GM18502 (cell line): ENCODE results near the gene PRADC1.
A peak's percentile ranks its signal among the peaks of the same experiment; 100 is the strongest.

Source experiments
- ATAC-seq: cut with Tn5 transposase; IDR thresholded peaks from one replicate; pipeline ENCODE4 v1.9.1; 2021; ENCODE audit warnings: mild to moderate bottlenecking; ENCODE audit not compliant: unreplicated experiment, poor library complexity

PRADC1 gene

DNA sequence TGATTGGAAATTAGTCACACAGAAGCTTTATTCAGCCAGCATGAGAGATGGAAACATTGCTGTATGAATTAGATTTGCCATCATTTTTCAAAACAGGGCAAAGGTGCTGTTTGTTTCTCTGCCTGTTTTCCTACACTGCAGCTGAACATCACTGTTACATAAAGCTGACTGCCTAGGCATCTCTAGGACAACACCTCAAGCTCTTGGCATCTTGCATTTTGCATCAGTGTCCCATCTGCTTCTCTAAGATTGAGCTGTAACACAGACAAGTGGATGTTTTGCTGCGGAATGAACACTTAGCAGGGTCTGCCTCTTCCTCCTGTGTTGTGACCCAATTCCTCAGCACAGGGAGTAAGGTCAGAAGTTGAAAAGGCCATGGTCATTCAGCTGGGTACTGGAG, 5.9 kb upstream of the PRADC1 start:
- no peak for ATAC-seq

DNA sequence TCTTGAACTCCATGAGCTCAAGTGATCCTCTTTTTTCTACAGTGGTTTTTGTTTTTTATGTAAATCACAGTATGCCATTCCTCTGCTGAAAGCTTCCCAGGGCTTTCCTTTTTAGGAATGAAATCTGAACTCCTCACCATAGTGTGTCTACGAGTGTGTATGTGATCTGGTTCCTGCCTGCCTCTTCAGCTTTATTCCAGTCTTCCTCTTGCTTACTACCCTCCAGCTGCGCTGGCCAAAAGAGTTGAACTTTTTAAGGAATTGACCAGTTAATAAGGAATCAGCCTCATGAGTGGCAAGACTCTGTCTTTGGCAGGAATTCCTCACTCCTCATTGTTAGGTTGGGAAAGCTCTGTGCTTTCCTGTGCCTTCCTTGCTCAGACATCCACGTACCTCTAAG, 5.1 kb upstream of the PRADC1 start:
- ATAC-seq: no peak

DNA sequence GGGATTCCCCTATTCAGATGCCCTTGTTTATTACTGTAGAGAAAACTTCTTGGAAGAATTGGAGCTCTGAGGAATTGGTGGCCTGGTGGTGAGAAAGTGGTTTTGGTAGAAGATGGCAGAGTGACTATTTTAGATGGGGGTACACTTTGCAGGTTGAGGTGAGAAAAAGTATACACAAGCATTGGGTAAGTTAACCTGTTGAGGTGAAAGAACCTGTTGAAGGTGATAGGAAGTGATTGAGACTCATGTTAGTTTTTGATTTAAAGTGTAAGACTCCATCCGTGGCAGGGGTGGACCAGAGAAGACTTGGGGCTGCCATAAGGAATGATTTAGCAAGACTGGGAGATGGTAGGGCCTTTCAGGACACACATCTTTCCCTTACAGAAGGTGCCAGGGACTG, 4.1 kb upstream of the PRADC1 start:
- no peak for ATAC-seq

DNA sequence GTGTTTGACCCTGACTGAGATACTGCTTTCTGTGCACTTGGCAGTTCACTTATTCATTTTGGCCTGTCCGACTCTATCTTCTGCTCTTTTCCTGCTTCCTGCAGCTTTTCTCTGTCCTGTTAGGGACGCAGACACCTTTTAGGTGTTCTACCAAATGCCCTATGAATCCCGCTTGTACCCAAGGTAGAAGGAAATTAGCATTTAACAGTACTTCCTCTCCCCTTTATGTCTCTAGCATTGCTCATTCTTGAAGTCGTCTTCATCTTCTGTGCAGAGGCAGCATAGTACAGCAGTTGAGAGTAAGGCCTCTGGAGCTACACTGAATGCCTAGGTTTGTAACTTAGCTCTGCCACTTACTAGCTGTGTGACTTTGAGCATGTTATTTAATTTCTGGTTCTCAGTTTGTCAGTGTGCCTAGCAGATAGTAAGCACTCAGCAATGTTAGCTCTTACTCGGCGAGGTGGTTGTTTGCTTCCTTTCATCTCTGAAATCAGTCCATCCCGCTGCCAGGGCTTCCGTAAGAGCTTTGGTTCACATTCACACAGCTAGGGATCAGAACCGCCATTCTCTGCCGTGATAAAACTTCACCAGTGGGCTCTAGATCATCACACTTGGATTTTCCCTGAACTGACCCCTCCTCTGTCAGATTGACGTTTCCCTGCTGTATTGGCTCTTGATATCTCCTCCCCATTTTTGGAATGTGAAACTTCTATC, 2.4 kb upstream of the PRADC1 start:
- ATAC-seq: no peak

DNA sequence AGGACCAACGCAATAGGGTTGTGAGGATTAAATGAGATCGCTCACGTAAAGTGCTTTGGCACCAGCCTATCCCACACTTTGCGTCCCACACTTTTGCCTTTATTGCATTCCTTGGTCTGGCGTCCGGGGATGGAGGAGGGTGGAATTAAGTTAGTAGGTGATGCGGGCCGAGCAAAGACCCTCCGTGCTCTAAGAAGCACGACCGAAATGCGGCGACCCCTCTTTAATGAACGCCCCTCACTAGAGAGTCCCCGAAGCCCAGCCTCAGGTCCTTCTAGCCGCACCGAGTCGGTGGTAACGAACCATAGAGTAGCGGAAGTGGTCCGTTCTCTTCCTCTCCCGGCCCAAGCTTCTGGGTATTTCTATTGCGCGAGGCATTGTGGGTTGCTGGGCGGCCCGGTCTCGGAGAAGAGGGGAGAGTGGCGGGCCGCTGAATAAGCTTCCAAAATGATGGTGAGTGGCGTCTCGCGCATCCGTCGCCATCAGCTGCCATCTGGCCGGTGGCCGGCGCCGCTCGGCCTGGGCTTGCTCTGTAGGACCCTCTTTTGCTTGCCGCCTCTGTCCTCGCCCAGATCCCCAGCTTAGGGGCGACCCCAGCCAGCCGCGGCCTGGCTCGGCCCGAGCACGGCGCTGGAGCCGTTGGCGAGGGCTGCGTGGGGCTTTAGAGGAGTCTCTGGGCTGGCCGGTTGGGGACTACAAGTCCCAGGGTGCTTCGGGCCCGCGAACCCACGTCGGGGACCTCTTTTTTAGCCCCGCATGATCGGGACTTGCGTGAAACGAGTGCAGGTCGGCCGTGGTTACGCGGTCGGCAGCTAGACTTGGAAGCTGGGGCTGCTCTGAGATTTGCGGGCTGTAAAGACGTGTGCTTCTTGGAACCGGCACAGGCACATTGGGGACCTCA, 1.1 kb upstream of the PRADC1 start, which contains the start of gene CCT7:
Gene CCT7, plus strand, starts transcription at position 377 of the 901 bp plus-strand sequence. Its CDS starts 71 bp downstream, at position 448.
- ATAC-seq: peak; percentile 64

DNA sequence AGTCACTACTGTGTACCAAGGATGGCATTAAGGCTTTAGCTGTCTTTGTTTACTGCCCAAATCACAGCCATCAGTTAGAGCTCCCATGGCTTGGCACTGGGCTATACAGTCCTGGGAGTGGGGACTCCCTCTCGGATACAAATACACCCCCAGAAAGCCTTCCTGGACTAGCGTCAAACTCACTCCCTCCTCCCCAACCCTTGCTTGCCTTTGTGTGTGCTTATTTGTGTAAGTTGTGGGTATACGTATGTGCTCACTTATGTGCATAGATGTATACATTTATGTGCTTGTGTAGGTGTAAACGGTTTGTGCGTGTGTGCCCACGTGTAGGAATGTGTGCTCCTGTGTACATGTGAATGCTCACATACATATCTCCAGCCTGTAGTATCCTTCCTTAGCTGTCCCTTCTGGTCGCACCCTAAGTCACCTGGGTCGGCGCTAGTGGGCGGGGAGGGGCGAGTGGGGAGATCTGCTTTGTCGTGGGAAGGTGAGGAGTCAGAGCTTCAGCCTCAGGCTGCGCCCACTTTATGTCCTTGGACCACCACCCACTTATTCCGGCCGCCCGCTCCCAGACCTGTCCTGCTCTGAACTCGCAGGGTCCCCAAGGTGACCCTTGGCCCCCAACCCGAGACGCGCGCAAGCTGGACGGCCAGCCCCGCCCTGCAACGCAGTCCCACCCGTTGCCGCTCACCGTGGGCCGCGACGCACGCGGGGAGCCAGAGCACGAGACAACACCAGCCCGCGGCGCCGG, 461 bp downstream of the PRADC1 start:
- peak; percentile 12 for ATAC-seq

DNA sequence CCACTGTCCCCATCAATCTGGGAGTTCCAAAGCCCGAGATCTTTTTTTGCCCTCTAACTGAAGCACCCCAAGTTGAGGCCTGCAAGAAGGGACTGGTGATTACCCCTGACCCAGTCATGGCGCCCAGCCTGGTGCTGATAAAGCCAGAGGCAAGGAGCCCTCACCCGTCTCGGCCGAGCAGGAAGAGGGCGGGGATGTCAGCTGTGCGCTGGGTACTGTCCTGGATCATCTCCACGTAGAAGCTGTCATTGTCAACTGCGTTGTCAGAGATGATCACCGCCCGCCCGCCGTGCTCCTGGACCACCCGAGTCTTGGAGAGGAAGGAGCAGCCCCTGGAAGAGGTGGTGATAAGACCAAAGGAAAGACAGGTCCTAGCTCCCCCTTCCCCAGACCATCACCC, 4.4 kb downstream of the PRADC1 start:
- ATAC-seq: no peak

DNA sequence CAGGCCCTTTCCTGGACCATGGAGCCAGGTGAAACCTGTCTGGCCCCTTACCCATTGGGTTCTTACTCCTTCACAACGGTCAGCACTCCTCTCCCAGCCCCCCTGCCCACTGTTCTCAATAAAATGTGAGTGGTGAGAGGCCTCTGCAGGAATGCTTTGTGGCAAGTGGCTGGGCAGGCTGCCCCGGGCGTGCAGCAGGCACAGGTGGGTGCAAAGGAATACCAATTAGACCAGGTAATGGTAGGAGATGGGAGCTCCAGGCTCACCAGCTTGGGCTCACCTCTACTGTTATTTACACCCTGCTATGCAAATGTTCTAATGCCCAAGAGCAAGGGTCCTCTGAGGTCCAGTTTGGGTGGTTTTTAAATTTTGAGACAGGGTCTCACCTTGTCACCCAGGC, 6.0 kb downstream of the PRADC1 start:
- no peak for ATAC-seq

DNA sequence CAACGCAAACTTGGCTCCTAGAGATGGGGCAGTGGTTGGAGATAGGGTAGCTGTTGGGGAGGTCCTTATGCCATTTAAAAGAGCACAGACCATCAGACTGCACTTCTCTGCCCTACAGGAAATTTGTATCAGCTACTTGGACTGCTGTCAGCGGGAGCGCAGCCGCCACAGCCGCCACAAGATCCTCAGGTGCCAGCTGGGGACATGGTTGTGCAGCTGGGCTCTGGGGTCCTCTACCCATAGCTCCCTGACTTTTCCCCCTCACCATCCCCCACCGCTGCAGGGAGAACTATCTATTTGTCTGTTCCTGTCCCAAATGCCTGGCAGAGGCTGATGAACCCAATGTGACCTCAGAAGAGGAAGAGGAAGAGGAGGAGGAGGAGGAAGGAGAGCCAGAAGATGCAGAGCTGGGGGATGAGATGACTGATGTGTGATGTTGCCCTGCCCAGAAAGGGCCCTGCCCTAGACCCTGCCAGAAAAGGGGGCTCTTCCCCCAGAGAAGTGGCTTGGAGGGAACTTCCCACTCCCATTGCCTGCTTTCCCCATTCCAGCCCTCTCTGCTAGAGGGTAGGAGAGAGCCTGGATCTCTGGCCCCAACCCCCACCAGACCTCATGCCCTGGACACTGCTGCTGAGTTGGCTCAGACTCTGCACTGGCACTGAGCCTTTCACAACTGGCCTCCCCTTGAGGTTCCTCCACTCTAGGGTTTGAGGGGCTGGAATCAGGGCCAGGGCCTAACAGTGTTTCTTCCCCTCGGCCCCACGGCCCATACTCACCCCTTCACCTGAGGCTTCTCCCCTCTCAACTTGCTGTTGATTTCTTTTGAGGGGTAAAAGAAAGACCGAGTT, 7.3 kb downstream of the PRADC1 start:
- no peak for ATAC-seq

DNA sequence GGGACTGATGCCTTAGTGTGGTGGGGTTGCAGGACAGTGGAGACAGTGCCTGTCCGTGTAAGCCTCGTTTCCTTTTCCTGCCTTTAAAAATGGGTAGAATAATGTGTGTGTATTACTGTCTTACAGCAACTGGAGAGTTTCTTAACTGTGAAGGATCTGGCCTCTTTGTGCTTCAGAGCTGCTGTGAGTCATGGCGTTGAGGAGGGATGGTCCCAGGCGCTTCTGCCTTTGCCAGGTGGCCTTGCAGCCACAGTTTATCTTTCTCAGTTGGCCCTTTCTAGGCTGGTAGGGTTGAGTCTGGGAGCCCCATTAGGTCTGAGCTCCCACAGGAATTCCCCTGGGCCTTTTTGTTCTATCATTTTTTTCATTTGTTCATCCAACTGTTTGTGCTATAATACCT, 9.2 kb downstream of the PRADC1 start:
- ATAC-seq: no peak

DNA sequence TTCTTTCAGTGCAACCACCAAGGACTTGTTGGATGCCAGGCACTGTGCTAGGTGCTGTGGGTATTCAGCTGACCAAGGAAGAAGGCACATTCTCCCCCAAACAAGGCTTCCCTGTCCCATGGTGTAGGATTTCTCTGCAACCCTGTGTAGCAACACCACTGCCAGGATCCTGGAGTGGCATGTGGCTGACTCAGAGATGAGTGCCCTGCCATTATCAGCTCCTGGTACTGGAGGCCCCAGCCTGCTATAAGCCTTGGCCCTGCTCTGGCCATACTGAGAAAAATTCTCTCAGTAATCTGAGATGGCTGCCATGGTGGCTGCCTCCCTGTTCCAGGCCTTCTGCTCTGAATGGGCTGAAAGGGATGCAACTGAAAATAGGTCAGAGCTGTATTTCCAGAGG, 14.7 kb downstream of the PRADC1 start:
- no peak for ATAC-seq

DNA sequence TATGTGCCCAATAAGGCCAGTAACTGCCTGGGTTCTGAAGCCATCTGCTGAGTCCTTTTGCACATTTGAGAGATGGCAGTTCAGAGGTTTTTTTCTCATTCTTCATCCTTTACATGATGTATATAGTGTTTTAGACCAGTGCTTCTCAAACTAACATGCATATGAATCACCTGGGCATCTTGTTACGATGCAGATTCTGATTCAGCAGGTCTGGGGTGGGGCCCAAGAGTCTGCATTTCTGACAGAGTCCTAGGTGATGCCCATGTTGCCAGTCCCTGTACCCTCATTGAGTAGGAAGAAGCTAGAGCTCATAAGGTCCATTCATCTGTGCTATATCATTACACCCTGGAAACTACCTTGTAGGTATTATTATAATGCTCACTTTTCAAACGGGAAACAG, 15.2 kb downstream of the PRADC1 start:
- no peak for ATAC-seq

DNA sequence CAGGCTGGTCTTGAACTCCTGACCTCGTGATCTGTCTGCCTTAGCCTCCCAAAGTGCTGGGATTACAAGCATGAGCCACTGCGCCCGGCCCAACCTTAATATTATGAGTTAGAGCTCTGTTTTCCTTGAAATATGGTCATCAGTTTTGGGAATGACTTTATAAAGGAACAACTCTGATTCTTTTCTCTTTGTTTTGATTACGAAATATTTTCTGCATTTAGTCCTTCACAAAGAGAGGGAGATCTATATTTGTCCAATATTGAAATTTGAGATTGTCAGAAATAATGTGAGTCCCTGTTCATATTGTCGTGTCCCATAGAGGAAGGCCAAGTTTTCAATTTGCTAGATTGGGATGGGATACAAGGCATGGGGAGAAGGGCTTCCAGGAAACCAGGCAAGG, 15.9 kb downstream of the PRADC1 start:
- no peak for ATAC-seq

DNA sequence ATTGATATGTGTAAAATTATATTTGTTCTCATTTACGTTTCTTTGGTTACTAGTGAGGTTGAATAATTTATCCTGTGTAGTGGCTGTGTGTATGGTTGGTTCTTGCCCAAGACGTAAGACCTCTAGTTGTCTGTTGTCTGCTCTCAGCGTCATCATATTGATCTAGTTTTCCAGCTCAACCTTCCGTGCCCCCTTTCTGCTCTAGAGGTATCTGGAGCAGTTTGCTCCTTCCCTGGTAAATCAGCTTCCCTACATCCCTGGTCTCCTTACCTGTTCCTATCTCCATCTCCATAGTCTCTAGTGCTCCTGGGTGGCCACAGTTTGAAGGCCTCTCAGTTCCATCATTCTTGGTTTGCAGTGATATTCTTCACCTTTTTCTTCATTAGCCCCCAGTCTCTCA, 17.8 kb downstream of the PRADC1 start:
- no peak for ATAC-seq

DNA sequence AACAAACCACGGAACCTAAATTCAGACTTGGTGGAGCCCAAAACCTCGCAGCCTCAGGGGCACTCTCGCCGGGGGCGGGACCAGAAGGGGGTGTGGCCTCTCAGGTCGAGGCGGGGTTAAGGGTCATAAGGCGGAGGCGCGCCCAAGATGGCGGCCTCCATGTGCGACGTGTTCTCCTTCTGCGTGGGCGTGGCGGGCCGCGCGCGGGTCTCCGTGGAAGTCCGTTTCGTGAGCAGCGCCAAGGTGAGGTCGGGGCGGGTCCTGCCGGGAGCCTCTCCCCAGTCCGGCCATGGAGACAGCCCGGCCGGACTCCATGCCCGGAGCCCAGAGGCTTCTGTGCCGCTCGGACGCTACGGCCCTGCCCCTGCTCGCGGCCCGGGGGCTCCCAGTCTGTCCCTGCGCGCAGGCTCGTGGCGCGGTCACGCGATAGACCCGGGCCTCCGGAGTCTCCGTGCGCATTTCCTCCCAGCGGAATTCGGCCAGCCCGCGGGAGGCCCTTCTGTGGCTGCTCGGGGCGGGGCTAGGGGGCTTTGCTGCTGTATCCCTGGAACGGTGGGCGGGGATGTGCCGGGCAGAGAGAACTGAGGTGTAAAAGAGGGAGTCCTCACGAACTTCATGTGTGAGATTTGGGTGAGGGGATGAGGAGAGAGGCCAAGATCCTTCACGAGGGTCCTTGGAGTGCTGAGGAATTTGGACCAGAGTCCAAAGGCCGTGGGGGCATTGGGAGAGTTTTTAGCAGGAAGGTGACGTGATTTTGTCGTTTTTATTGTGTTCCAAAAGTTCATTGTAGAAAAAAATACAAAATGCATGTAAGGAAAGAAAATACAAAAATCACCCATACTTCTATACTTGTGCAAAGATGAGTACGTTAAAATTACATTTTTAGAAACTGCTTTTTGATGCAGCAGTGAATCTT, 18.7 kb downstream of the PRADC1 start, which contains the start of gene SMYD5:
Gene SMYD5, plus strand, starts transcription at position 126 of the 916 bp plus-strand sequence. Its CDS starts 22 bp downstream, at position 148.
- ATAC-seq: peak; percentile 91

DNA sequence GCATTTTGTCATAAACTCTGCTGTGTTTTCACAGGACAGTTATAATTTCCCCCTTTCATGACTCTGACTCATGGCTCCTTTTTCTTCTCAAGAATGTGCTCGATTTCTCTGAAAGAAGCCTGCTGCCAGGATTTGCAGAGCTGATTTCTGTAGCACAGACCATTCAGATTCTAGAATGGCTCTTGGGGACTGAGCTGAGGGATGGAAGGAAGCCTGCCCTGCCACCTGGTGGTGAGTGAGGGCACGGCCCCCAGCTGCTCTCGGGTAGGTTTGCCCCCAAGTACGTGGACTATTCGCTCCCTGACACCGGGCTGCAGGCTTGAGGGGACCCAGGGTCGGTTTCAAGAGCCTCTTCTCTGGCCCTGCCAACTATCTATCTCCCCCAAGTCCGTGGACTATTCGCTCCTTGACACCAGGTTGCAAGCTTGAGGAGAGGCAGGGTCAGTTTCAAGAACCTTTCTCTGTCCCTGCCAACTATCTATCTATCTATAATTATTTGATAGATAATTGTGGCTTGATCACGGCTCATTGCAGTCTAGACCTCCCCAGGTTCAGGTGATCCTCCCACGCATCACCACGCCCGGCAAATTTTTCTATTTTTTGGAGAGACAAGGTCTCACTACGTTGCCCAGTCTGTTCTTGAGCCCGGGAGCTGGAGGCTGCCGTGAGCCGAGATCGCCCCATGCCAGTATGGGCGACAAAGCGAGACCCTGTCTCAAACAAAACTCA, 20.4 kb downstream of the PRADC1 start:
- ATAC-seq: peak; percentile 73

DNA sequence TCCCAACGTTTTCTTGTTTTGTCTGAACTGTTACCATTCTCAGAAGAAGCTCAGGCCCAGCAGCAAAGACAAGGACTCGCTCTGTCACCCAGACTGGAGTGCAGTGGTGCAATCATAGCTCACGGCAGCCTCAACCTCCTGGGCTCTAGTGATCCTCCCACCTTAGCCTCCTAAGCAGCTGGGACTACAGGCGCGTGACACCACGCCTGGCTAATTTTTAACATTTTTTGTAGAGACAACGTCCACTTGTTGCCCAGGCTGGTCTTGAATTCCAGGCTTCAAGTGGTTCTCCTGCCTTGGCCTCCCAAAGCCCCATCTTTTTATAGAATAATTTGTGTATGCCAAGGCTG, 21.0 kb downstream of the PRADC1 start:
- ATAC-seq: no peak

DNA sequence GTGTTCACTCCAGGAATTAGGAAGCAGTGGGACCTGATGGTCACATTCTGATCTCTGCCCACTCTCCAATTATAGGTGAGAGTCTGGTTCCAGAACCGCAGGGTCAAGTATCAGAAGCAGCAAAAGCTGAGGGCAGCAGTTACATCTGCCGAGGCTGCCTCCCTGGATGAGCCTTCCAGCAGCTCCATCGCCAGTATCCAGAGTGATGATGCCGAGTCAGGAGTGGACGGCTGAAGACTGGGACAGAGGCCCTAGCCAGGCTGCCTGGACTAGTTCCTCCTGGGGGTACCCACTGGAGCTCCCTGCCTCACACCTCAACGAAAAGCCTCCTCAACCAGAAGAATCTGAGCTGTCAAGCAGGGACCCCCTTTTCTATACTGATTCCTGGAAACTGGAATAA, 22.3 kb downstream of the PRADC1 start:
- no peak for ATAC-seq
